KOPT-K1 (cell line): ENCODE results near the gene APBB2.

ENCODE experiments used
- H3K27ac ChIP-seq: fragments of 200-600 bp; sonication (generic); 2 replicates; pipeline ENCODE4 v1.5.1; 2016; ENCODE audit warnings: antibody characterized with exemption, mild to moderate bottlenecking, low read depth, low read length; ENCODE audit not compliant: poor library complexity, severe bottlenecking
- H3K36me3 ChIP-seq: fragments of 200-600 bp; sonication (generic); 2 replicates; pipeline ENCODE4 v1.5.1; 2017; ENCODE audit warnings: antibody characterized with exemption, mild to moderate bottlenecking, low read length, moderate library complexity; ENCODE audit not compliant: insufficient read depth
- H3K9me3 ChIP-seq: fragments of 200-600 bp; sonication (generic); 2 replicates; pipeline ENCODE4 v1.5.1; 2017; ENCODE audit warnings: antibody characterized with exemption, low read length, mild to moderate bottlenecking; ENCODE audit not compliant: insufficient read depth, poor library complexity, severe bottlenecking

APBB2 gene

GRCh38 chr4:41146716-41147506 lies 67.4 kb downstream of the APBB2 start:
- Histone ChIP-seq H3K27ac (no peak overlapping the region), H3K9me3 (no peaks in the 10 kb centered on the region)

GRCh38 chr4:41146196-41146595 lies 68.1 kb downstream of the APBB2 start:
- Histone ChIP-seq H3K9me3 (no peaks in the 10 kb centered on the region), H3K36me3 (no peaks in the 10 kb centered on the region), H3K27ac (no peak overlapping the region)

More at GRCh38 chr4:41146716-41147506, 67.4 kb downstream of the APBB2 start:
- H3K36me3 ChIP-seq = no peaks in the 10 kb centered on the region

- no peaks in the 10 kb centered on the region for H3K36me3 ChIP-seq
- H3K9me3 ChIP-seq = no peaks in the 10 kb centered on the region
- no peak overlapping the region for H3K27ac ChIP-seq
These were observed 68.7 kb downstream of the APBB2 start for GRCh38 chr4:41145571-41146078.

- H3K36me3 ChIP-seq = no peaks in the 10 kb centered on the region
- H3K9me3 ChIP-seq = no peaks in the 10 kb centered on the region
- no peak overlapping the region for H3K27ac ChIP-seq
These were observed 69.5 kb downstream of the APBB2 start for GRCh38 chr4:41144812-41145211.

GRCh38 chr4:41144040-41144379 lies 70.3 kb downstream of the APBB2 start:
- no peaks in the 10 kb centered on the region for H3K36me3 ChIP-seq
- H3K27ac ChIP-seq = no peak overlapping the region
- H3K9me3 ChIP-seq = no peaks in the 10 kb centered on the region

GRCh38 chr4:41143311-41144039 lies 70.9 kb downstream of the APBB2 start:
- no peaks in the 10 kb centered on the region for H3K9me3 ChIP-seq
- no peak overlapping the region for H3K27ac ChIP-seq
- H3K36me3 ChIP-seq = no peaks in the 10 kb centered on the region

- Histone ChIP-seq H3K9me3 (no peaks in the 10 kb centered on the region), H3K36me3 (no peaks in the 10 kb centered on the region), H3K27ac (no peak overlapping the region)
These were observed 71.7 kb downstream of the APBB2 start for GRCh38 chr4:41142376-41143310.

- Histone ChIP-seq H3K36me3 (no peaks in the 10 kb centered on the region), H3K9me3 (no peaks in the 10 kb centered on the region), H3K27ac (no peak overlapping the region)
These were observed 72.4 kb downstream of the APBB2 start for GRCh38 chr4:41141900-41142299.

- no peak overlapping the region for H3K27ac ChIP-seq
- no peaks in the 10 kb centered on the region for H3K36me3 ChIP-seq
- H3K9me3 ChIP-seq = no peaks in the 10 kb centered on the region
These were observed 73.9 kb downstream of the APBB2 start for GRCh38 chr4:41140410-41140809.

GRCh38 chr4:41137879-41138278 lies 76.5 kb downstream of the APBB2 start:
- Histone ChIP-seq H3K36me3 (no peaks in the 10 kb centered on the region), H3K27ac (no peak overlapping the region), H3K9me3 (no peaks in the 10 kb centered on the region)

GRCh38 chr4:41136456-41136855 lies 77.9 kb downstream of the APBB2 start:
- H3K9me3 ChIP-seq = no peaks in the 10 kb centered on the region
- H3K36me3 ChIP-seq = no peaks in the 10 kb centered on the region
- H3K27ac ChIP-seq = no peak overlapping the region

- Histone ChIP-seq H3K9me3 (no peaks in the 10 kb centered on the region), H3K27ac (no peak overlapping the region), H3K36me3 (no peaks in the 10 kb centered on the region)
These were observed 78.5 kb downstream of the APBB2 start for GRCh38 chr4:41135801-41136200.

GRCh38 chr4:41134581-41134980 lies 79.8 kb downstream of the APBB2 start:
- no peak overlapping the region for H3K27ac ChIP-seq

GRCh38 chr4:41133454-41134018 lies 80.8 kb downstream of the APBB2 start:
- Histone ChIP-seq H3K36me3 (no peaks in the 10 kb centered on the region), H3K9me3 (no peaks in the 10 kb centered on the region), H3K27ac (no peak overlapping the region)

More at GRCh38 chr4:41134581-41134980, 79.8 kb downstream of the APBB2 start:
- Histone ChIP-seq H3K36me3 (no peaks in the 10 kb centered on the region), H3K9me3 (no peaks in the 10 kb centered on the region)
